ENCODE measurements around the gene SLC25A22. TPM values are rescaled to one million over a fixed set of nuclear protein-coding genes. Genes with fewer than 3 reads are reported as not detected.

The SLC25A22 gene
- total and polyA plus RNA-seq, 8 donors, result 5.5 to 11.9 (median 9.8) TPM; not detected in 1

GRCh38 chr11:843086-843734 is 45.1 kb upstream of the SLC25A22 start:
- Histone ChIP-seq H3K27me3 (peaks cover 0 to 11% (median 0%) of the 10 kb centered on the region in 3 donors), H3K27ac (peak overlapping the region; percentile 76 to 97 (median 92)), H3K36me3 (peaks cover 18 to 35% (median 26%) of the 10 kb centered on the region in 4 donors), H3K4me1 (peaks cover 52 to 92% (median 87%) of the 10 kb centered on the region in 4 donors), H3K9me3 (no peaks in the 10 kb centered on the region), H3K4me3 (peak overlapping the region; percentile 75 to 99 (median 95))
- no peak for TF ChIP-seq EP300 (IDR thresholded peaks at IDR 0.05)
- no peak for TF ChIP-seq CTCF (IDR thresholded peaks at IDR 0.05)
- TF ChIP-seq POLR2A (IDR thresholded peaks at IDR 0.05), result no peak
- DNase-seq, result peak in 1 of 2 donors; percentile 58
- intact Hi-C loops (cut with DNase I; ENCODE audit: low total_unique reads), result no loop called here
- WGBS, 5 donors, result 0 to 2% (median 1%) methylated on average over 12 to 53 of the region's 53 CpGs

DNA sequence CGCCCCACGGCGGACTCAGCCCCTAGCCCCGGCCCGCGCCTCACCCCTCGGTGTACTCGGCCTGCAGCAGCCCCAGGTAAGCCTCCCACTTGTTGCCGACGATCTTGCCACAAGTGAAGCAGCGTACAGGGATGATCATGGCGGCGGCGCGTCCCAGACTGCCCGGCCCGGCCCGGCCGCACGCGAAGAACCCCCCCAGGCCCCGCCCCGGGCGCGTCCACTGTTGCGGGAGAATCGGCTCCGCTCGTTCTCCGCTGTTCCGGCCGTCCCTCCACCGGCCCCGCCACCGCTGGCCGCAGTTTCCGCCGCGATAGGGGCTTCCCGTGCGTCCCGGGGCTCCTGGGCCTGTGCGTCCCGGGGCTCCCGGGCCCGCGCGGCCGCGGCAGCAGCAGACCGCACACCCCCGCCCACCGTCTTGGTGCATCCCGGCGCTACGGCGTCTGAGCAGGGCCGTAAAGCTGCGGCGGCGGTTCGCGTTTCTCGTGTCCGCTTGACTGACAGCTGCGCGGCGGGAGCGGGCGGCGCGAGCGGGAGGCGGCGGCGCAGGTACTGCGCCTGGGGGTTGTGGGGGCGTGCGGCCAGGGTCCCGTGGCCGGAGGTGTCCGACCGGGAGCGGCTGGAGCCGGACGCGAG is 44.4 kb upstream of the SLC25A22 start, which contains the start of the genes POLR2L and TSPAN4:
Gene POLR2L (minus strand): TSS at position 160 of the 633 bp plus-strand sequence. CDS start 21 bp downstream, at position 139.
Gene TSPAN4 (plus strand): TSS at position 483 of the 633 bp plus-strand sequence. CDS start 7,453 bp downstream, outside the sequence.
- H3K27ac ChIP-seq, result peak within 1 kb of the TSS; percentile 91 to 97 (median 92)
- intact Hi-C loops (cut with DNase I; ENCODE audit: low total_unique reads), result no loop called here
- no peaks in the 10 kb centered on the region for H3K9me3 ChIP-seq
- TF ChIP-seq POLR2AphosphoS5 (IDR thresholded peaks at IDR 0.05) (peak; percentile 82 to 92 (median 89)), EP300 (IDR thresholded peaks at IDR 0.05) (no peak), POLR2A (IDR thresholded peaks at IDR 0.05) (peak in 1 of 4 donors; percentile 85)
- peaks cover 25 to 42% (median 33%) of the 10 kb centered on the region in 4 donors for H3K36me3 ChIP-seq
- DNase-seq, result peak; percentile 91 to 95
- peak within 1 kb of the TSS; percentile 75 to 99 (median 95) for H3K4me3 ChIP-seq
- 0 to 1% (median 1%) methylated on average over 2 to 87 of the region's 87 CpGs for WGBS, 5 donors
- peaks cover 0 to 4% (median 0%) of the 10 kb centered on the region in 3 donors for H3K27me3 ChIP-seq
- H3K4me1 ChIP-seq, result peaks cover 51 to 92% (median 88%) of the 10 kb centered on the region in 4 donors

GRCh38 chr11:841981-842369 is 43.9 kb upstream of the SLC25A22 start:
- Histone ChIP-seq H3K4me1 (peaks cover 55 to 92% (median 90%) of the 10 kb centered on the region in 4 donors), H3K27me3 (no peaks in the 10 kb centered on the region), H3K27ac (peak overlapping the region; percentile 91 to 97 (median 92)), H3K4me3 (peak overlapping the region; percentile 75 to 99 (median 95)), H3K9me3 (no peaks in the 10 kb centered on the region), H3K36me3 (peaks cover 30 to 42% (median 38%) of the 10 kb centered on the region in 4 donors)
- no peak for DNase-seq
- intact Hi-C loops (cut with DNase I; ENCODE audit: low total_unique reads), result no loop called here
- TF ChIP-seq POLR2A (IDR thresholded peaks at IDR 0.05), result no peak
- no peak for TF ChIP-seq CTCF (IDR thresholded peaks at IDR 0.05)
- TF ChIP-seq POLR2AphosphoS5 (IDR thresholded peaks at IDR 0.05), result no peak
- 0 to 2% (median 1%) methylated on average over 20 to 27 of the region's 27 CpGs for WGBS, 5 donors

DNA sequence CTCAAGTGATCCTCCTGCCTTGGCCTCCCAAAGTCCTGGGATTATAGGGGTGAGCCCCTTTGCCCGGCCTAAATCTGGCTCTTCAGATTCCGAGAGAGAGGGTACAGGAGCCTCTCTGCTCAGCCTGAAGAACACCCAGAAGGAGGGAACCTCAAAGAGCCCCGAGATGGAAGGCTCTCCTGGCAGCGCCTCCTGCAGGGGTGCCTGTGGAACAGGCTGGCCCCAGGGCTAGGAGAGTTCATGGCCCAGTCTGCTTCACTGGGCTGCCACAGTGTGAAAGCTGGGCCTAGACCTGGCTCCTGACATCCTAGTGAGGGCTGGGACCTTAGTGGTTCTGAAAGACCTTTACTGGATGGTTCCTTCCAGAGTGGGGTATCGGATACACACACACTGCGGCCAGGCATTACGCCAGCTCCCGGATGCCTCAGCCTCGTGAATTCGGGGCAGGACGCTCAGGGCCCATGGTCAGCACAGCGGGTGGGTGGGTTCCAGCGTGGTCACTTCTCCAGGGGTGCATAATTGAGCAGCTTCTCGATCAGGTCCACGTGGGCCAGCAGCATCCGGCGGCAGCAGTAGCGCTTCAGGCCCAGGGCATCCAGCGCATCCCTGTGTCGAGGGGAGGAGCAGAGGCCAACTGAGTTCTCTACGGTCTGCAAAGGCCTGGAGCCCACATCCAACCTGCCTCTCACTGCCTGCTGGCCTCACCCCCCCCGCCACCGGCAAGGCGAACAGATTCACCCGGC is 42.0 kb upstream of the SLC25A22 start:
- Histone ChIP-seq H3K4me3 (peak overlapping the region in 2 of 4 donors; percentile 93 to 99), H3K27ac (peak overlapping the region in 1 of 5 donors; percentile 92), H3K36me3 (peaks cover 41 to 55% (median 50%) of the 10 kb centered on the region in 4 donors), H3K9me3 (no peaks in the 10 kb centered on the region), H3K27me3 (no peaks in the 10 kb centered on the region), H3K4me1 (peaks cover 63 to 92% (median 89%) of the 10 kb centered on the region in 4 donors)
- intact Hi-C loops (cut with DNase I; ENCODE audit: low total_unique reads), result no loop called here
- WGBS, 5 donors, result 65 to 74% (median 70%) methylated on average over 7 to 25 of the region's 25 CpGs
- TF ChIP-seq POLR2AphosphoS5 (IDR thresholded peaks at IDR 0.05), result no peak
- no peak for TF ChIP-seq CTCF (IDR thresholded peaks at IDR 0.05)
- TF ChIP-seq POLR2A (IDR thresholded peaks at IDR 0.05), result no peak
- TF ChIP-seq EP300 (IDR thresholded peaks at IDR 0.05), result no peak
- no peak for DNase-seq
